Keratinocyte (primary cell): ENCODE results near the gene SNTB2. TPM values are rescaled to one million over a fixed set of nuclear protein-coding genes. Genes with fewer than 3 reads are reported as not detected.

Source experiments
- DNase-seq: peaks from one replicate; pipeline ENCODE4 v3.0.0-alpha.2; 2011; ENCODE audit warnings: low read depth, missing footprints, low spot score
- FAIRE-seq: peaks from 2 replicates; lab custom pipeline; 2011; peaks lifted over from hg19 to GRCh38; lab: Jason Lieb, UNC
- H2AFZ ChIP-seq: 2 replicates; pipeline ENCODE4 v1.6.0; 2012; ENCODE audit warnings: low read length, control low read depth, inconsistent platforms; ENCODE audit not compliant: control insufficient read depth
- H3K27ac ChIP-seq: 2 replicates; pipeline ENCODE4 v1.5.1; 2011; ENCODE audit warnings: low read length; ENCODE audit not compliant: control insufficient read depth, insufficient read depth
- H3K27me3 ChIP-seq: 3 replicates; pipeline ENCODE4 v1.6.0; 2011; ENCODE audit warnings: low read length; ENCODE audit not compliant: control insufficient read depth, insufficient read depth; ENCODE audit errors: extremely low read depth
- H3K36me3 ChIP-seq, 2 experiments: 2 replicates in 1 of 2; 3 replicates in 1 of 2; pipeline ENCODE4 v1.5.1; 2011; ENCODE audit warnings: low read length in 2 of 2, mild to moderate bottlenecking in 1 of 2; ENCODE audit not compliant: control insufficient read depth in 2 of 2, insufficient read depth in 2 of 2; ENCODE audit errors: extremely low read depth in 1 of 2
- H3K4me1 ChIP-seq: 3 replicates; pipeline ENCODE4 v1.5.1; 2011; ENCODE audit warnings: low read length; ENCODE audit not compliant: control insufficient read depth, insufficient read depth; ENCODE audit errors: extremely low read depth
- H3K4me2 ChIP-seq: 3 replicates; pipeline ENCODE4 v1.6.0; 2011; ENCODE audit warnings: low read depth, low read length; ENCODE audit not compliant: control insufficient read depth, insufficient read depth; ENCODE audit errors: extremely low read depth
- H3K4me3 ChIP-seq, 3 experiments: fragments of 200-600 bp in 1 of 3; sonication (generic) in 1 of 3; 2 replicates in 2 of 3; 3 replicates in 1 of 3; pipeline ENCODE4 v1.5.1; 2011 to 2016; ENCODE audit warnings: low read length in 3 of 3, mild to moderate bottlenecking in 3 of 3, control low read depth in 2 of 3, inconsistent platforms in 1 of 3, low read depth in 1 of 3, mixed read lengths in 1 of 3, mixed run types in 1 of 3, moderate library complexity in 1 of 3; ENCODE audit not compliant: control insufficient read depth in 2 of 3, insufficient read depth in 2 of 3; ENCODE audit errors: extremely low read depth in 1 of 3
- H3K79me2 ChIP-seq: 2 replicates; pipeline ENCODE4 v1.6.0; 2012; ENCODE audit warnings: low read length; ENCODE audit not compliant: control insufficient read depth, insufficient read depth
- H3K9ac ChIP-seq: 3 replicates; pipeline ENCODE4 v1.6.0; 2011; ENCODE audit warnings: low read length; ENCODE audit not compliant: control insufficient read depth, insufficient read depth; ENCODE audit errors: extremely low read depth
- H3K9me1 ChIP-seq: 3 replicates; pipeline ENCODE4 v1.6.0; 2011; ENCODE audit warnings: low read length; ENCODE audit not compliant: control insufficient read depth, insufficient read depth; ENCODE audit errors: extremely low read depth
- H3K9me3 ChIP-seq: 2 replicates; pipeline ENCODE4 v1.5.1; 2012; ENCODE audit warnings: low read depth, low read length; ENCODE audit not compliant: control insufficient read depth
- H4K20me1 ChIP-seq: 3 replicates; pipeline ENCODE4 v1.6.0; 2011; ENCODE audit warnings: low read length; ENCODE audit not compliant: control insufficient read depth, insufficient read depth; ENCODE audit errors: extremely low read depth
- EZH2 ChIP-seq: IDR thresholded peaks from one replicate; pipeline ENCODE4 v1.6.1; 2012; ENCODE audit warnings: inconsistent platforms, mild to moderate bottlenecking, low read length, moderate library complexity
- dilution Hi-C: fragments of 300-500 bp; cut with MboI; formaldehyde crosslinking; loops from one replicate; pipeline ENCODE4 v1.7.0; 2020; ENCODE audit warnings: low sequenced_read_pairs; ENCODE audit not compliant: extremely low pct_ligation_motif_present
- polyA plus RNA-seq, 5 experiments: library from polyadenylated mRNA; depleted of rRNA in 3 of 5; stranded (reverse) in 3 of 5; stranded (forward) in 1 of 5; unstranded in 1 of 5; fragments of >200 nt; gene quantifications; 1 replicate in 1 of 5; 2 replicates in 3 of 5; 3 replicates in 1 of 5; pipeline versions ENCODE4 v1.2.1 to v1.2.3, GENCODE V29; 2011 to 2012; ENCODE audit warnings: missing spikeins in 2 of 5, low read depth in 1 of 5, low replicate concordance in 1 of 5
- TF ChIP-seq, protein P1 (sequence below), 3 experiments: IDR thresholded peaks in 1 of 3; conservative IDR thresholded peaks in 1 of 3; optimal IDR thresholded peaks in 1 of 3; 2 replicates in 2 of 3; 3 replicates in 1 of 3; pipeline versions ENCODE3 to v1.5.1; 2011; ENCODE audit warnings: low read length in 3 of 3, mild to moderate bottlenecking in 3 of 3, moderate library complexity in 2 of 3, control low read depth in 1 of 3, inconsistent platforms in 1 of 3; ENCODE audit not compliant: insufficient read depth in 2 of 3; ENCODE audit errors: extremely low read depth in 1 of 3

The SNTB2 gene
- polyA plus RNA-seq, 1 donor (not counting 4 experiments of a cell fraction or from before 2014, with no cell fraction given) = 15.9 TPM

GRCh38 chr16:69315486-69316311 is 128.7 kb downstream of the SNTB2 start:
- Histone ChIP-seq H3K4me2 (no peak overlapping the region), H3K9ac (no peak overlapping the region), H4K20me1 (peaks cover 6% of the 10 kb centered on the region), H3K9me1 (peaks cover 3% of the 10 kb centered on the region), H3K4me3 (no peak overlapping the region), H3K36me3 (peaks cover 34 to 40% of the 10 kb centered on the region in 2 experiments), H3K4me1 (peaks cover 6% of the 10 kb centered on the region), H2AFZ (no peak overlapping the region), H3K79me2 (peaks cover 57% of the 10 kb centered on the region), H3K27me3 (no peaks in the 10 kb centered on the region), H3K27ac (no peak overlapping the region), H3K9me3 (no peaks in the 10 kb centered on the region)
- no peak for FAIRE-seq
- TF ChIP-seq, protein P1, sequence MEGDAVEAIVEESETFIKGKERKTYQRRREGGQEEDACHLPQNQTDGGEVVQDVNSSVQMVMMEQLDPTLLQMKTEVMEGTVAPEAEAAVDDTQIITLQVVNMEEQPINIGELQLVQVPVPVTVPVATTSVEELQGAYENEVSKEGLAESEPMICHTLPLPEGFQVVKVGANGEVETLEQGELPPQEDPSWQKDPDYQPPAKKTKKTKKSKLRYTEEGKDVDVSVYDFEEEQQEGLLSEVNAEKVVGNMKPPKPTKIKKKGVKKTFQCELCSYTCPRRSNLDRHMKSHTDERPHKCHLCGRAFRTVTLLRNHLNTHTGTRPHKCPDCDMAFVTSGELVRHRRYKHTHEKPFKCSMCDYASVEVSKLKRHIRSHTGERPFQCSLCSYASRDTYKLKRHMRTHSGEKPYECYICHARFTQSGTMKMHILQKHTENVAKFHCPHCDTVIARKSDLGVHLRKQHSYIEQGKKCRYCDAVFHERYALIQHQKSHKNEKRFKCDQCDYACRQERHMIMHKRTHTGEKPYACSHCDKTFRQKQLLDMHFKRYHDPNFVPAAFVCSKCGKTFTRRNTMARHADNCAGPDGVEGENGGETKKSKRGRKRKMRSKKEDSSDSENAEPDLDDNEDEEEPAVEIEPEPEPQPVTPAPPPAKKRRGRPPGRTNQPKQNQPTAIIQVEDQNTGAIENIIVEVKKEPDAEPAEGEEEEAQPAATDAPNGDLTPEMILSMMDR (optimal IDR thresholded peaks at IDR 0.05 in 1 of 3, IDR thresholded peaks at IDR 0.05 in 1 of 3, conservative IDR thresholded peaks at IDR 0.05 in 1 of 3; ENCODE audit: extremely low read depth in 1 of 3, insufficient read depth in 2 of 3, low read length in 3 of 3) = no peak
- TF ChIP-seq EZH2 = no peak
- no peak for DNase-seq
- dilution Hi-C loops = no loop called here

DNA sequence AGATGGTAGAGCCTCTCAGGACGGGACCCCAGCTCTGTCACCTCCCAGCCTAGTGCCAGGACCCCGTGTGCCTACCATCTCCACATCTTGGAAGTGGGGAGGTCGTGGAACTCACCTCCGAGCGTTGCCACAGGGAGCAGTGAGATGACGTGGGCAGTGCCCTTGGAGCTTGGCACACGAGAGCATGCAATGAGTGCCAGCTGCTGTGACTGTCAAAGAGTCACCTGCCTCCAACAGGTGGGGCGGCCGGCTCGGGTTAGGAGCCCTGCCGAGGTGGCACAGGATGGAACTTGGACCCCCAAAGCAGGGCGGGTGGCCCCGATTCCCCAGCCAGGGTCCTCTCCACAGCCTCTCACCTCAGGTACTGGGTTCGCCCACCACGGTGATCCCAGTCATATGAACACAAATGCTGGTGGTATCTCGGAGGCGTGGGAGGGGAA is 129.7 kb downstream of the SNTB2 start:
- Histone ChIP-seq H3K9ac (no peak overlapping the region), H4K20me1 (peaks cover 9% of the 10 kb centered on the region), H3K4me2 (no peak overlapping the region), H3K27ac (no peak overlapping the region), H3K27me3 (no peaks in the 10 kb centered on the region), H3K9me1 (peaks cover 3% of the 10 kb centered on the region), H3K4me3 (no peak overlapping the region), H3K9me3 (no peaks in the 10 kb centered on the region), H2AFZ (no peak overlapping the region), H3K4me1 (peaks cover 5% of the 10 kb centered on the region), H3K79me2 (peaks cover 60% of the 10 kb centered on the region), H3K36me3 (peaks cover 43 to 47% of the 10 kb centered on the region in 2 experiments)
- no peak for FAIRE-seq
- TF ChIP-seq, protein P1 (optimal IDR thresholded peaks at IDR 0.05 in 1 of 3, IDR thresholded peaks at IDR 0.05 in 1 of 3, conservative IDR thresholded peaks at IDR 0.05 in 1 of 3; ENCODE audit: extremely low read depth in 1 of 3, insufficient read depth in 2 of 3, low read length in 3 of 3) = no peak
- no peak for TF ChIP-seq EZH2
- dilution Hi-C loops = no loop called here
- no peak for DNase-seq
